ENCODE results near the gene AUP1. TPM values are rescaled to one million over a fixed set of nuclear protein-coding genes. Genes with fewer than 3 reads are reported as not detected.

AUP1 gene
- polyA plus RNA-seq, 1 donor from 2014 or later, result 153 TPM

- no peak overlapping the region for H3K9ac ChIP-seq (ENCODE audit: low read length)
- no peak overlapping the region for H3K4me3 ChIP-seq (ENCODE audit: low read length)
- H3K27me3 ChIP-seq (ENCODE audit: insufficient read depth, low read depth, low read length), result no peaks in the 10 kb centered on the region
- H3K79me2 ChIP-seq (replicated peaks; ENCODE audit: insufficient read depth, low read length), result peaks cover 3% of the 10 kb centered on the region
- H3K9me2 ChIP-seq (ENCODE audit: insufficient read depth, low read length), result no peaks in the 10 kb centered on the region
- no peak overlapping the region for H3K4me2 ChIP-seq (ENCODE audit: low read length)
- H4K20me1 ChIP-seq (ENCODE audit: insufficient read depth), result no peaks in the 10 kb centered on the region
- H3F3A ChIP-seq (ENCODE audit: insufficient read depth, low read length, poor library complexity, severe bottlenecking), result no peaks in the 10 kb centered on the region
- H3K27ac ChIP-seq (ENCODE audit: low read length), result no peak overlapping the region
- no peaks in the 10 kb centered on the region for H3K9me3 ChIP-seq (ENCODE audit: low read length)
- no peak for TF ChIP-seq EP300 (conservative IDR thresholded peaks at IDR 0.05; ENCODE audit: poor library complexity, severe bottlenecking)
- TF ChIP-seq CTCF (IDR thresholded peaks at IDR 0.05; ENCODE audit: poor library complexity, severe bottlenecking), result no peak
- no peak for TF ChIP-seq MXI1 (conservative IDR thresholded peaks at IDR 0.05; ENCODE audit: poor library complexity, severe bottlenecking)
- no peak for TF ChIP-seq TAF1 (IDR thresholded peaks at IDR 0.05; ENCODE audit: low read depth)
- no peak for TF ChIP-seq SMC3 (conservative IDR thresholded peaks at IDR 0.05; ENCODE audit: poor library complexity)
- no peak for TF ChIP-seq REST (IDR thresholded peaks at IDR 0.05; ENCODE audit: borderline replicate concordance)
- no peak for TF ChIP-seq POLR2AphosphoS5 (IDR thresholded peaks at IDR 0.05)
- TF ChIP-seq EZH2 (IDR thresholded peaks at IDR 0.05; ENCODE audit: borderline replicate concordance, insufficient read depth, low read length, poor library complexity, severe bottlenecking), result no peak
- TF ChIP-seq RAD21 (conservative IDR thresholded peaks at IDR 0.05), result no peak
- no peak overlapping the region for H2AFZ ChIP-seq (ENCODE audit: low read depth, low read length)
- H3K36me3 ChIP-seq (ENCODE audit: insufficient read depth, low read length), result no peaks in the 10 kb centered on the region
Observed at GRCh38 chr2:74535440-74535965, 6.0 kb upstream of the AUP1 start.

- Histone ChIP-seq H3K36me3 (ENCODE audit: insufficient read depth, low read length) (no peaks in the 10 kb centered on the region), H2AFZ (ENCODE audit: low read depth, low read length) (no peak overlapping the region), H3K4me3 (ENCODE audit: low read length) (no peak overlapping the region), H3F3A (ENCODE audit: insufficient read depth, low read length, poor library complexity, severe bottlenecking) (no peaks in the 10 kb centered on the region), H3K79me2 (replicated peaks; ENCODE audit: insufficient read depth, low read length) (peaks cover 3% of the 10 kb centered on the region), H3K4me2 (ENCODE audit: low read length) (no peak overlapping the region), H3K9me2 (ENCODE audit: insufficient read depth, low read length) (no peaks in the 10 kb centered on the region), H3K27me3 (ENCODE audit: insufficient read depth, low read depth, low read length) (no peaks in the 10 kb centered on the region), H3K9me3 (ENCODE audit: low read length) (no peaks in the 10 kb centered on the region), H4K20me1 (ENCODE audit: insufficient read depth) (no peaks in the 10 kb centered on the region), H3K9ac (ENCODE audit: low read length) (no peak overlapping the region), H3K27ac (ENCODE audit: low read length) (no peak overlapping the region)
- TF ChIP-seq REST (IDR thresholded peaks at IDR 0.05; ENCODE audit: borderline replicate concordance) (no peak), POLR2AphosphoS5 (IDR thresholded peaks at IDR 0.05) (no peak), SMC3 (conservative IDR thresholded peaks at IDR 0.05; ENCODE audit: poor library complexity) (no peak), CTCF (IDR thresholded peaks at IDR 0.05; ENCODE audit: poor library complexity, severe bottlenecking) (no peak), TAF1 (IDR thresholded peaks at IDR 0.05; ENCODE audit: low read depth) (no peak), EZH2 (IDR thresholded peaks at IDR 0.05; ENCODE audit: borderline replicate concordance, insufficient read depth, low read length, poor library complexity, severe bottlenecking) (no peak), EP300 (conservative IDR thresholded peaks at IDR 0.05; ENCODE audit: poor library complexity, severe bottlenecking) (no peak), RAD21 (conservative IDR thresholded peaks at IDR 0.05) (no peak), MXI1 (conservative IDR thresholded peaks at IDR 0.05; ENCODE audit: poor library complexity, severe bottlenecking) (no peak)
Observed at GRCh38 chr2:74534411-74534810, 4.9 kb upstream of the AUP1 start.
